GM23338 (cell line): ENCODE results near the gene EZH2. TPM values are rescaled to one million over a fixed set of nuclear protein-coding genes. Genes with fewer than 3 reads are reported as not detected.

Source experiments
- ATAC-seq: fragments of 200-7000 bp; cut with Tn5 transposase; 3 replicates; pipeline ENCODE4 v1.9.1; 2020
- DNase-seq: peaks from one replicate; pipeline ENCODE4 v3.0.0-alpha.2; 2015; ENCODE audit warnings: low spot score
- H2AFZ ChIP-seq: fragments of 200-600 bp; sonication (generic); 2 replicates; pipeline ENCODE4 v1.8.0; 2016; ENCODE audit warnings: antibody characterized with exemption, mild to moderate bottlenecking, moderate library complexity
- H3F3A ChIP-seq: fragments of 200-600 bp; sonication (generic); replicated peaks from 2 replicates; pipeline ENCODE4 v1.8.0; 2017; ENCODE audit warnings: antibody characterized with exemption, mixed run types, low read depth
- H3K27ac ChIP-seq: fragments of 200-600 bp; sonication (generic); 2 replicates; pipeline ENCODE4 v1.6.1; 2016; ENCODE audit warnings: low read depth
- H3K27me3 ChIP-seq: fragments of 200-600 bp; sonication (generic); 2 replicates; pipeline ENCODE4 v1.8.0; 2016; ENCODE audit warnings: mild to moderate bottlenecking, mixed run types, moderate library complexity; ENCODE audit not compliant: insufficient read depth
- H3K36me3 ChIP-seq: fragments of 200-600 bp; sonication (generic); 2 replicates; pipeline ENCODE4 v1.8.0; 2016; ENCODE audit warnings: mild to moderate bottlenecking; ENCODE audit not compliant: insufficient read depth
- H3K4me1 ChIP-seq: fragments of 200-600 bp; sonication (generic); 2 replicates; pipeline ENCODE4 v1.8.0; 2016; ENCODE audit warnings: mild to moderate bottlenecking, moderate library complexity; ENCODE audit not compliant: insufficient read depth
- H3K4me2 ChIP-seq: fragments of 200-600 bp; sonication (generic); 2 replicates; pipeline ENCODE4 v1.7.1; 2017; ENCODE audit warnings: mixed run types
- H3K4me3 ChIP-seq: fragments of 200-600 bp; sonication (generic); 2 replicates; pipeline ENCODE4 v1.6.1; 2016; ENCODE audit warnings: mixed run types
- H3K79me2 ChIP-seq: fragments of 200-600 bp; sonication (generic); replicated peaks from 2 replicates; pipeline ENCODE4 v1.8.0; 2017; ENCODE audit warnings: mild to moderate bottlenecking; ENCODE audit not compliant: insufficient read depth
- H3K9me2 ChIP-seq: fragments of 200-600 bp; sonication (generic); 2 replicates; pipeline ENCODE4 v1.8.0; 2017; ENCODE audit not compliant: insufficient read depth
- H4K20me1 ChIP-seq: fragments of 200-600 bp; sonication (generic); replicated peaks from 2 replicates; pipeline ENCODE4 v1.8.0; 2017; ENCODE audit warnings: mild to moderate bottlenecking; ENCODE audit not compliant: insufficient read depth
- H3K27ac Mint-ChIP-seq: 2 replicates; pipeline ENCODE4 v1.8.0; 2020; ENCODE audit warnings: inconsistent platforms, mild to moderate bottlenecking, moderate library complexity, mixed read lengths
- H3K27me3 Mint-ChIP-seq: 3 replicates; pipeline ENCODE4 v1.8.0; 2022; ENCODE audit warnings: low read depth, mild to moderate bottlenecking, moderate library complexity, mixed read lengths, inconsistent platforms; ENCODE audit not compliant: insufficient read depth, poor library complexity
- H3K36me3 Mint-ChIP-seq: 3 replicates; pipeline ENCODE4 v1.8.0; 2021; ENCODE audit warnings: low read depth, mild to moderate bottlenecking, inconsistent platforms, moderate library complexity, mixed read lengths
- H3K4me1 Mint-ChIP-seq: 3 replicates; pipeline ENCODE4 v1.8.0; 2020; ENCODE audit warnings: mild to moderate bottlenecking, inconsistent platforms, mixed read lengths
- H3K4me3 Mint-ChIP-seq: 3 replicates; pipeline ENCODE4 v1.8.0; 2021; ENCODE audit warnings: moderate library complexity, mild to moderate bottlenecking, inconsistent platforms, mixed read lengths
- H3K9me3 Mint-ChIP-seq: 3 replicates; pipeline ENCODE4 v1.8.0; 2020; ENCODE audit warnings: moderate library complexity, mild to moderate bottlenecking, inconsistent platforms, mixed read lengths
- CREB1 ChIP-seq: fragments of 250-450 bp; sonication (Bioruptor Pico); IDR thresholded peaks from 2 replicates; pipeline ENCODE4 v1.5.0; 2020; ENCODE audit warnings: low read depth, mild to moderate bottlenecking, moderate library complexity
- EZH2 ChIP-seq: fragments of 200-600 bp; sonication (generic); IDR thresholded peaks from one replicate; pipeline ENCODE4 v1.8.0; 2017; ENCODE audit warnings: antibody characterized with exemption, mild to moderate bottlenecking, low read depth; ENCODE audit not compliant: unreplicated experiment
- JUNB ChIP-seq: IDR thresholded peaks from one replicate; pipeline ENCODE4 v1.6.1; 2016; ENCODE audit warnings: antibody characterized with exemption; ENCODE audit not compliant: unreplicated experiment
- NANOG ChIP-seq: IDR thresholded peaks from 2 replicates; pipeline ENCODE4 v1.6.1; 2016; ENCODE audit warnings: antibody characterized with exemption, borderline replicate concordance
- ZNF114 ChIP-seq: fragments of 250-450 bp; sonication (Bioruptor Pico); IDR thresholded peaks from 2 replicates; pipeline ENCODE4 v1.5.0; 2020; ENCODE audit warnings: mild to moderate bottlenecking, moderate library complexity
- ZNF331 ChIP-seq: fragments of 250-450 bp; sonication (Bioruptor Pico); IDR thresholded peaks from 2 replicates; pipeline ENCODE4 v1.5.0; 2020; ENCODE audit warnings: low read depth, mild to moderate bottlenecking, moderate library complexity
- ZNF462 ChIP-seq: fragments of 250-450 bp; sonication (Bioruptor Pico); IDR thresholded peaks from 2 replicates; pipeline ENCODE4 v1.5.0; 2020; ENCODE audit warnings: mild to moderate bottlenecking, moderate library complexity
- polyA plus RNA-seq: library from polyadenylated mRNA; unstranded; fragments of >200 nt; fragmentation: Nextera tagmentation; extraction: Ambion mirVana; gene quantifications from 2 replicates; pipeline ENCODE4 v1.2.1, GENCODE V29; 2016
- total RNA-seq: library from RNA; depleted of rRNA; stranded (reverse); fragments of >200 nt; shearing (Covaris generic); gene quantifications from 2 replicates; pipeline ENCODE4 v1.2.3, GENCODE V29; 2014
- TF ChIP-seq, protein P1 (sequence below), 2 experiments: fragments of 200-600 bp in 1 of 2; sonication (generic) in 1 of 2; conservative IDR thresholded peaks; 2 replicates each; pipeline versions ENCODE4 v1.5.1 to v1.6.1; 2016 to 2017; ENCODE audit warnings: antibody characterized with exemption in 2 of 2, low read depth in 2 of 2, mild to moderate bottlenecking in 2 of 2, moderate library complexity in 1 of 2
- TF ChIP-seq, protein P2 (sequence below): IDR thresholded peaks from 2 replicates; pipeline ENCODE4 v1.6.1; 2016; ENCODE audit warnings: antibody characterized with exemption

Gene EZH2
- total and polyA plus RNA-seq, 2 experiments from 2014 or later = 33.9 to 38.6 TPM

DNA sequence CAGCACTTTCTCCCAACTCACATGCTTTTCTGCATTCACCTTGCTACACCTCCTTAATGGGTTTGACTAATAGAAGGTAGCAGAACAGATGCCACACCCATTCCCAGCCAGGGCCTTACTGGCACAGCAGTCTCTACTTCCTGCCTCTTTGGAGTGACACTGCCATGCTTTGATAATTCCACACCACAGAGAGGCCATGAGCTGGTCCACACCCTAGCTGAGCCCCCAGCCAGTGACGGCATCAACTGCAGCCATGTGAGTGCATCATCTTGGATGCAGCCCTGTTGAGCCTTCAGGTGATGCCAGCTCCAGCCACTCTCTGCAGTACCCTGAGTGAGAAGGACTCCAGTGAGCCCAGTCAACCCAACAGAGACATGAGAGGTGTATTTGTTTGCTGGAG is 27.5 kb upstream of the EZH2 start:
- no peak overlapping the region for H3K27ac Mint-ChIP-seq
- Histone ChIP-seq H3K27me3 (no peaks in the 10 kb centered on the region), H3K4me3 (no peak overlapping the region), H3K4me1 (peaks cover 12% of the 10 kb centered on the region; the same call in 1 of the 2 replicates), H3K4me2 (no peak overlapping the region), H3K27ac (no peak overlapping the region), H3K36me3 (no peaks in the 10 kb centered on the region), H2AFZ (no peak overlapping the region), H3K9me2 (no peaks in the 10 kb centered on the region), H3F3A (no peaks in the 10 kb centered on the region), H4K20me1 (no peaks in the 10 kb centered on the region), H3K79me2 (no peaks in the 10 kb centered on the region)
- H3K36me3 Mint-ChIP-seq = no peaks in the 10 kb centered on the region
- H3K4me1 Mint-ChIP-seq = peaks cover 30% of the 10 kb centered on the region
- H3K9me3 Mint-ChIP-seq = no peaks in the 10 kb centered on the region
- no peak overlapping the region for H3K4me3 Mint-ChIP-seq
- DNase-seq = no peak
- no peak for ATAC-seq
- peaks cover 2% of the 10 kb centered on the region for H3K27me3 Mint-ChIP-seq
- TF ChIP-seq, protein P1, sequence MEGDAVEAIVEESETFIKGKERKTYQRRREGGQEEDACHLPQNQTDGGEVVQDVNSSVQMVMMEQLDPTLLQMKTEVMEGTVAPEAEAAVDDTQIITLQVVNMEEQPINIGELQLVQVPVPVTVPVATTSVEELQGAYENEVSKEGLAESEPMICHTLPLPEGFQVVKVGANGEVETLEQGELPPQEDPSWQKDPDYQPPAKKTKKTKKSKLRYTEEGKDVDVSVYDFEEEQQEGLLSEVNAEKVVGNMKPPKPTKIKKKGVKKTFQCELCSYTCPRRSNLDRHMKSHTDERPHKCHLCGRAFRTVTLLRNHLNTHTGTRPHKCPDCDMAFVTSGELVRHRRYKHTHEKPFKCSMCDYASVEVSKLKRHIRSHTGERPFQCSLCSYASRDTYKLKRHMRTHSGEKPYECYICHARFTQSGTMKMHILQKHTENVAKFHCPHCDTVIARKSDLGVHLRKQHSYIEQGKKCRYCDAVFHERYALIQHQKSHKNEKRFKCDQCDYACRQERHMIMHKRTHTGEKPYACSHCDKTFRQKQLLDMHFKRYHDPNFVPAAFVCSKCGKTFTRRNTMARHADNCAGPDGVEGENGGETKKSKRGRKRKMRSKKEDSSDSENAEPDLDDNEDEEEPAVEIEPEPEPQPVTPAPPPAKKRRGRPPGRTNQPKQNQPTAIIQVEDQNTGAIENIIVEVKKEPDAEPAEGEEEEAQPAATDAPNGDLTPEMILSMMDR (conservative IDR thresholded peaks at IDR 0.05; ENCODE audit: low read depth in 2 of 2) = no peak
- no peak for TF ChIP-seq ZNF462 (CRISPR knock-in tag)
- TF ChIP-seq, protein P2, sequence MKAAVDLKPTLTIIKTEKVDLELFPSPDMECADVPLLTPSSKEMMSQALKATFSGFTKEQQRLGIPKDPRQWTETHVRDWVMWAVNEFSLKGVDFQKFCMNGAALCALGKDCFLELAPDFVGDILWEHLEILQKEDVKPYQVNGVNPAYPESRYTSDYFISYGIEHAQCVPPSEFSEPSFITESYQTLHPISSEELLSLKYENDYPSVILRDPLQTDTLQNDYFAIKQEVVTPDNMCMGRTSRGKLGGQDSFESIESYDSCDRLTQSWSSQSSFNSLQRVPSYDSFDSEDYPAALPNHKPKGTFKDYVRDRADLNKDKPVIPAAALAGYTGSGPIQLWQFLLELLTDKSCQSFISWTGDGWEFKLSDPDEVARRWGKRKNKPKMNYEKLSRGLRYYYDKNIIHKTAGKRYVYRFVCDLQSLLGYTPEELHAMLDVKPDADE = no peak
- no peak for TF ChIP-seq ZNF331
- TF ChIP-seq NANOG = no peak
- TF ChIP-seq CREB1 = no peak
- no peak for TF ChIP-seq ZNF114 (CRISPR knock-in tag)
- no peak for TF ChIP-seq JUNB
- no peak for TF ChIP-seq EZH2
